ENCODE results near the gene SPECC1. TPM values are rescaled to one million over a fixed set of nuclear protein-coding genes. Genes with fewer than 3 reads are reported as not detected.
A peak's percentile ranks its signal among the peaks of the same experiment; 100 is the strongest.

The SPECC1 gene
- total and polyA plus RNA-seq, 9 of the 15 experiments (the other 6 are each of a cell fraction or from before 2014, with no cell fraction given), result 2.4 to 19.6 (median 14.7) TPM

GRCh38 chr17:20063665-20064648 is 54.8 kb downstream of the SPECC1 start:
- DNase-seq (ENCODE audit: extremely low read depth in 1 of 4, low spot score in 3 of 4), result no peak
- ChIA-PET POLR2A (interaction anchor here (0.6 kb wide), 1 partner anchor 12 kb away, joined by 3 read pairs; no protein-coding TSS in a partner anchor), CTCF (ENCODE audit: low intra/inter-chr PET ratio) (no interaction called here)
- no peaks in the 10 kb centered on the region for H3K79me2 ChIP-seq (ENCODE audit: control insufficient read depth, insufficient read depth, low read length)
- H3K4me1 ChIP-seq (replicated peaks in 1 of 2; ENCODE audit: control insufficient read depth in 2 of 2, insufficient read depth in 2 of 2, low read length in 2 of 2), result peaks cover 0 to 11% of the 10 kb centered on the region in 2 experiments; a peak in 2 of 5 replicates
- no peaks in the 10 kb centered on the region for H3K9me3 ChIP-seq (replicated peaks; ENCODE audit: control insufficient read depth, insufficient read depth, low read depth, low read length)
- BruUV-seq (replicated peaks), result no TSS peak
- no peak for ATAC-seq
- in situ Hi-C loops (cut with MboI) (no loop called here), intact Hi-C loops (cut with micrococcal nuclease) (no loop called here)
- no peak for FAIRE-seq
- H2AFZ ChIP-seq (ENCODE audit: low read depth, low read length), result no peak overlapping the region
- H3K27me3 ChIP-seq (ENCODE audit: control insufficient read depth in 2 of 2, insufficient read depth in 2 of 2, low read length in 2 of 2), result no peaks in the 10 kb centered on the region
- H3K27ac ChIP-seq (ENCODE audit: extremely low read depth, low read depth, low read length), result no peak overlapping the region
- H3K4me2 ChIP-seq (ENCODE audit: insufficient read depth, low read length), result no peak overlapping the region
- H4K20me1 ChIP-seq (replicated peaks; ENCODE audit: control insufficient read depth, insufficient read depth, low read length), result no peaks in the 10 kb centered on the region
- H3K4me3 ChIP-seq, result no peak overlapping the region
- no peak for TF ChIP-seq HMG20B (CRISPR knock-in tag; IDR thresholded peaks at IDR 0.05)
- peak; percentile 49; the same call in 1 of the 2 replicates for TF ChIP-seq ATF3 (IDR thresholded peaks at IDR 0.05)
- no peak for TF ChIP-seq ATF3 (CRISPR knock-in tag; conservative IDR thresholded peaks at IDR 0.05)
- no peak for TF ChIP-seq GATA2 (CRISPR knock-in tag; IDR thresholded peaks at IDR 0.05)
- 46% methylated on average over 7 of the region's 12 CpGs for WGBS (ENCODE audit: insufficient coverage, low coverage, missing lambda C conversion rate)
- no peaks in the 10 kb centered on the region for H3K36me3 ChIP-seq (ENCODE audit: control insufficient read depth, insufficient read depth, low read length)
- no peaks in the 10 kb centered on the region for H3K9me1 ChIP-seq (ENCODE audit: control insufficient read depth, insufficient read depth, low read length)
- no peak overlapping the region for H3K9ac ChIP-seq (ENCODE audit: insufficient read depth in 1 of 2, low read depth in 2 of 2, low read length in 2 of 2)
